Activated T-helper 9 cell treated with anti-CD3 and anti-CD28 coated beads, Interleukin-2, amount 50 U/mL, for 16 hours (primary cell): ENCODE data around the gene ANKS1B.
A peak's percentile ranks its signal among the peaks of the same experiment; 100 is the strongest.

ENCODE experiments used
- DNase-seq: peaks from one replicate; pipeline ENCODE4 v3.0.0-alpha.2; 2020; ENCODE audit warnings: low read depth

The ANKS1B gene

DNA sequence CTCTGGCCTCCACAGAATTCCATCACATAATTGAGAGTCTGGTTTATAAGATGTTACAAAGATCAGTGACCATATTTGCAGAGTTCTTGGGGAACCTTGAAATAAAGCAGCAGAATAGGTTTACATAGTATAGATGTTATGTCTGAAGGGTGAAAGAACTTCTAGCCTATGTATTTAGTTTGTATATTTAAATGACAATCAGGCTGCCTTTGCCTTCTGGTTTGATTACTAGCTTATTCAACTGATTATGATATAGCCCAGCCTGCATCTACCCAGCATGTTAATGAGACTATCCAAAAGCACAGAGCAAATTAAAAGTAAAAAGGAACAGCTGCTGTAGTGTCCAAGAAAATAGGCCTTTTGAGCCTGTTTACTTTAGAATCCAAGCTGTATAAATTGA, 1254.3 kb downstream of the ANKS1B start:
- no peak for DNase-seq

DNA sequence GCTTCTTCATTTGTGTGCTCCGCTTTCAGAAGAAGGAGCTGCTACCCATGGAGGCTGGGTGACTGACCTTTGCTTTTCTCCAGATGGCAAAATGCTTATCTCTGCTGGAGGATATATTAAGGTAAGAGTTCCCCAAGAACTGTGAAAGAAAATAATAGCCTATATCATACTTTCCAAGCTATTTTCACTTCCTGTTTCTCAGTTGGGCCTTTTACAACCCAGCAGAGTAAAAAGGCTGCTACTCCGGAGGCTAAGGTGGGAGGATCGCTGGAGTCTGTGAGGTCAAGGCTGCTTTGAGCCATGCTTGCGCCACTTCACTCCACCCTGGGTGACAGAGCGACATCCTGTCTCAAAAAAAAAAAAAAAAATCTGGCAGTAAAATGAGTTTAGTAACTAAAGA, 1257.5 kb downstream of the ANKS1B start:
- no peak for DNase-seq

DNA sequence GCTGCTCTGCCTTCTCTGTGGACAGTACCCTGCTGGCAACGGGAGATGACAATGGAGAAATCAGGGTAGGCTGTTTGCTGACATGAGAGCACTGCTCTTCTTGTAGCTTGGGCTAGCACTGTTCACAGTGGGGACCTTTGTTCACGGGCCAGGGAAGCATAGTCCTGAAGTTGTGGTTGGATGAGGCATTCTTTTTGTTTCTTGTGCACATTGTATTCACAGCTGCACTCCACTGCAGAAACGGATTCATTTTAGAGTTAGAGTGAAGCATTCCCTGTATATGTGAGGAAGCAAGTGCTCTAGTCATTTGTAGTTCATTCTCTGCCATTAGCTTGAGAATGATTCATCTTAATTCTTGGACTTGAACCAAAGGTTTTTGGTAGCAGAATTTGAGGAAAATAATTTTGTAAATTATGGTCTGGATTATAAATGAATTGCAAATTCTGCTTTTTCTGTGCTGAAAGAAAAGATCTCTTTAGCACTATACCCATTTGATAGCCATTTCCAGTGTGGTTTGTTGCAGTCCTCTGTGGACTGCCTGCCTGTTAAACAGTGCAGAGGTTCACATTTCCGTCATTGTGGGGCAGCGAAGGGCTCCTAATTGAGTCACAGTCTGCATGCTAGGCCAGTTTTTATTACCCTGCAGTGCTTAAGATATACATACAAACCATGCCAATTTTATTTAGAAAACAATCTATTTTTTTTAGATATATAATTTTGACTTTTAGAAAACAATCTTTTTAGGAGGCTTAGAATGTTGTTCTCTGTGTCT, 1259.1 kb downstream of the ANKS1B start:
- no peak for DNase-seq

DNA sequence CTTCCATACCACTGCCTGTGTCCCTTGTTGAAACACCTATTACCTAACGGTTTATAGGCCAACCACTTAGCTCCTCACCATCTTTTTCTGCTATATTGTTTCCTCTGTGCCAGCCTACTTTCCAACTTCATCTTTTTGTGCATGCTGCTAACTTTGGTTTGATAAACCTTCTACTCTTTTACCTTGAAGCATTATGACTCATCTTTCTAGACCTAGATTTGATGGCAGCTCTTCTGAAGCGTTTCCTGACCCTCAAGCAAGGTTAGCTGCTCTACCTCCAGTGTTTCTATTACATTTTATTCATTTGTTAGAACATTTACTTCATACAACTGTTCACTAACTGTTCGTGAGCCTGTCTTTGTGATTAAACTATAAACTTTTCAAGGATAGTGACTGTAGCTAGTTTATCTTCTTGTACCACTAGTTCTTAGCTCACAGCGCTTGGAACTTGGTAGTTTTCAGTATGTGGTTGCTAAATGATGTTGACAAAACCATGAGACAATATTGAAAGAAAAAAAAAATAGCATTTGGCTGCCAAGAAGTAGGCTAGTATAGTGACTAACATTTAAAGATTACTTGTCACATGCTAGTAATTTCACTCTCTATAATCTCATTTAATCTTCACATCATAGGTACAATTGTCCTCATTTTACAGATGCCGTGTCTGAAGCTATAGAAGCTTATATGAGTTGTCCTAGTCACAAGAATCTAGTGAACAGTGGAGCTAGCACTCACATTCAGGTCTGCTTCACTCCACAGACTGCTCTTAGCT, 1260.2 kb downstream of the ANKS1B start:
- no peak for DNase-seq

DNA sequence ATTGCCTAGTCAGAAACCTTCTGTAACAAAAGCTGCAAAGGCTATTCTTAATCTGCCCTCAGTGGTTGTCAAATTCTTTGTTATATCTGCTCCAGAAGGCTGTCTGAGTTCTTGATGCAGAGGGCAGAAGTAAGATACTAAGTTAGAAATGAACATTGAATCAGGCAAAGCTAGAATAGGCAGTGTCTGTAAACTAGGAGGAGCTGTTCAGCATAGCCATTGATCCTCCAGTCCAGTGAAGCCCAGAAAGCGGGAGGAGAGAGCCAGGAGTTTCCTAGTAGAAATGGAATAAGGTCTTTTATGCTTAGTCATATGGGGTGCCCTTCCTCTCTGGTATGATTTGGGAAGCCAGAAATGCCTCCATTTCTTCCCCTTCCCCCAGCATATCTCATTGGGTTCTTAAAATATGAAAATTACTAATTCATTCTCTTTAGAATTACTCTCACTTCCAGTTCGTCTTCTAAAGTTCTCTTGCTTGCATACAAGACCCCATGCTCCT, 1263.5 kb downstream of the ANKS1B start:
- DNase-seq, result no peak

- DNase-seq, result no peak
Observed at GRCh38 chr12:98719515-98720504, 1264.9 kb downstream of the ANKS1B start.

DNA sequence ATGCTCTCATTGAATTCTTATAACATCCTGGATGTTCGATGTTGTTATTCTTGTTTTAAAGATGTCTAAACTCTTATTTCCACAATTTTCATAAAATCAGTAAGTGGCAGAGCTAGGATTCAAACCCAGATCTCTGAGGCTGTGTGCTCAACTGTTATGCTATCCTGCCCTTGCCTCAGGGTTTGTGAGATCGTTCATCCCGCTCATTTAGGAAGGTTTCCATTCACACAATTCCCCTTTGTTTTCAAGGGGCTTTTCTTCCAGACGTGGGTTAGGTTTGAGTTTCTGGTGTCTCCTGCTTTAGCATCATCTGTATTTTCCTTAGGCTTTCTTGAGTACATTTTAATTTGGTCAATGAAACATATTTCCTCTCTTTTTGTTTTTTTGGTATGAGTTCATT, 1270.3 kb downstream of the ANKS1B start:
- DNase-seq, result no peak

DNA sequence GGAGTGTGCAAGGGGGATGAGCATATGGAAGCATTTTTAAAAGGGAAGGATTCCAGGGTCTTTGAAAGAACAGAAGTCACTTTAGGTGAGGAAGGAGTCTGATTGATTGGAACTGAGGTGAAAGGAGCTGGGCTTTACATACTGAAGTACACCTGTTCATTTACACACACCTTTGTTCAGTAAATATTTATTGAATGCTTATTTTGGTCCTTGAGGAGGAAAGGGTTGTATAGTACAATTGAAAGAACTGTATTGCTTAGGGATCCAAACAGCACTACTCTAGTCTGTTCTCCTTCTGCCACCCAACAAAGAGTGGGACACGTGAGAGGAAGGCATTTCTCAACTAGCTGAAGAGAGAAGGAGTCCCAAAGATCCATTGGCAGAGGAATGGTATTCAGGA, 1275.7 kb downstream of the ANKS1B start:
- no peak for DNase-seq

- no peak for DNase-seq
Observed at GRCh38 chr12:98701166-98701565, 1283.6 kb downstream of the ANKS1B start.

GRCh38 chr12:98699586-98699985, 1285.2 kb downstream of the ANKS1B start:
- no peak for DNase-seq

DNA sequence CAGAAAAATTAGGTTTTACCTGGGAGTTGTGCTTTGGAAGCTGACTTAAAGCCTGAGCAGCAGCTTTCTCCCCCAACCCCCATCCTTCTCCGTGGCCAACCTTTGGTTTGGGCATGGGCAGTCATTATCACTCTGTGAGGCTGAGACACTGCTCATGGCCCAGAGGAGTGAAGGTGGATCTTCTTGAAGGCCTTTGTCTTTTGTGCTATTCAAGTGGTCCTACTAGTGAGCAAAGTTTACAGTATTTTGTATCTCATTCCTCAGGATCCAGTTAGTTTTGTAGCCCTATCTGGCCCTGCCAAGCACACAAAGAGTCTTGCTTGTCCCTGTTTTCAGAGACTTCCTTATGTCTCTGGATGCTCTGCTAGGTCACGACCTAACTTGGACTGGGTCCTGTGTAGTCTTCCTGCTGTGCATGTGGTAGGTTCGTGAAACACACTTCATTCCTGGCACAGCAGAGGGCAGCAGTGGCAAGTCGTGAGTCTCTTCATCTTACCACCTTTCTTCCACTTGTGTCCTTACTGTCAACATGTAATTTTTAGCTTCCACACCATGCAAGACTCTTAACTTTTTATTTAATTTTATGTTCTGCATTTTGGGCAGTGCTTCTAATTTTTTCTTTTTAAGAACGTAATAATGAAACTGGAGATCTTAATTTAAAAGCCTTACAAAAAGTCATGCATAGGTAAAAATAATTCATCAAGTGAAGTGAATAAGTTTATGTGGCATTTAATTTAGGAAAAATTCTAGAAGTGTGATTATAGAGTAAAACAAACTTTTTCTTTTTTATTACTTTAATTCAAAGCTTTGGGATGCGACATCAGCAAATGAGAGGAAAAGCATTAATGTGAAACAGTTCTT, 1285.9 kb downstream of the ANKS1B start:
- DNase-seq, result peak; percentile 3

DNA sequence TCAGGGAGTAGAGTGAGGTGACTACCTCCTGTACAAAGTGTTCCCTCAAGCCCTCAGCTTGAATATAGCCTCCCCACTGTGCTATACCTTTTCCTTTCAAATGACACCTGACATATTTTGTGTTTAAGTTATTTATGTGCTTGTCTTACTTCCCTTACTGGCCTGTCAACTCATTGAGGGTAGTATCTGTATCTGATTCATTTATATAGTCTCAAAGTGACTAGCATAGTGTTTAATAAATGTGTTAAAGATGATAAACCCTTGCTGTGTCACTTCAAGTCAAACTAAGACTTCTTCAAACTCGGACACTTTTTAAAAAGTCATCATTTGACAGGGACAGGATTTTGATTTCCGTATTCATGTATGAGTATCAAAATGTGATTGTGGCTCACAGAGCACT, 1287.5 kb downstream of the ANKS1B start:
- DNase-seq, result no peak

- no peak for DNase-seq
Observed at GRCh38 chr12:98696036-98696646, 1288.6 kb downstream of the ANKS1B start.

- no peak for DNase-seq
Observed at GRCh38 chr12:98691351-98691750, 1293.4 kb downstream of the ANKS1B start.

- DNase-seq, result no peak
Observed at GRCh38 chr12:98686603-98687002, 1298.1 kb downstream of the ANKS1B start.
